Spleen (tissue), 11 donors: Measurements from ENCODE around the gene TMEM132D. TPM values are rescaled to one million over a fixed set of nuclear protein-coding genes. Genes with fewer than 3 reads are reported as not detected.

ENCODE experiments used
- DNase-seq: peaks from one replicate; pipeline ENCODE4 v3.0.0-alpha.2; 2020
- H3K27ac ChIP-seq, 8 donors: fragments of 200-600 bp; sonication (generic) in 7 of 8; 1 replicate in 4 of 8; 2 replicates in 4 of 8; pipeline versions ENCODE4 v1.5.0 to v1.8.0; 2016 to 2021; ENCODE audit warnings: inconsistent platforms in 4 of 8, mild to moderate bottlenecking in 4 of 8, moderate library complexity in 1 of 8
- H3K27me3 ChIP-seq, 7 donors: fragments of 200-600 bp; sonication (generic) in 6 of 7; replicated peaks in 1 of 7; 1 replicate in 4 of 7; 2 replicates in 3 of 7; pipeline versions ENCODE4 v1.5.0 to v1.8.0; 2016 to 2021; ENCODE audit warnings: inconsistent platforms in 3 of 7, mild to moderate bottlenecking in 1 of 7
- H3K36me3 ChIP-seq, 6 donors: fragments of 200-600 bp; sonication (generic) in 5 of 6; 1 replicate in 4 of 6; 2 replicates in 2 of 6; pipeline versions ENCODE4 v1.5.0 to v1.8.0; 2016 to 2021; ENCODE audit warnings: inconsistent platforms in 2 of 6
- H3K4me1 ChIP-seq, 6 donors: fragments of 200-600 bp; sonication (generic) in 5 of 6; 1 replicate in 3 of 6; 2 replicates in 3 of 6; pipeline versions ENCODE4 v1.5.0 to v1.8.0; 2016 to 2021; ENCODE audit warnings: inconsistent platforms in 3 of 6
- H3K4me3 ChIP-seq, 8 donors: fragments of 200-600 bp; sonication (generic) in 7 of 8; 1 replicate in 4 of 8; 2 replicates in 4 of 8; pipeline versions ENCODE4 v1.5.0 to v1.8.0; 2016 to 2021; ENCODE audit warnings: inconsistent platforms in 4 of 8, mild to moderate bottlenecking in 4 of 8, moderate library complexity in 2 of 8
- H3K9me3 ChIP-seq, 8 donors: fragments of 200-600 bp; sonication (generic) in 7 of 8; 1 replicate in 4 of 8; 2 replicates in 4 of 8; pipeline versions ENCODE4 v1.5.0 to v1.8.0; 2016 to 2021; ENCODE audit warnings: inconsistent platforms in 4 of 8
- CTCF ChIP-seq, 11 experiments: fragments of 200-600 bp in 7 of 11; fragments of 450-650 bp in 4 of 11; sonication (generic) in 4 of 11; IDR thresholded peaks in 8 of 11; conservative IDR thresholded peaks in 3 of 11; 1 replicate in 7 of 11; 2 replicates in 4 of 11; pipeline versions ENCODE4 v1.4.0 to v1.8.0; 2016 to 2021; ENCODE audit warnings: antibody characterized with exemption in 11 of 11, inconsistent platforms in 4 of 11, mild to moderate bottlenecking in 1 of 11
- POLR2A ChIP-seq, 3 donors: fragments of 450-650 bp; IDR thresholded peaks; one replicate each; pipeline ENCODE4 v1.5.1; 2017; ENCODE audit warnings: antibody characterized with exemption in 3 of 3, mild to moderate bottlenecking in 1 of 3
- POLR2AphosphoS5 ChIP-seq, 3 donors: sonication (generic); formaldehyde crosslinking; IDR thresholded peaks; one replicate each; pipeline ENCODE4 v1.5.1; 2017; ENCODE audit warnings: antibody characterized with exemption in 3 of 3
- WGBS, 5 donors: extraction: QIAGEN DNeasy Blood & Tissue Kit in 3 of 5; methylation state at CpG; one replicate each; pipeline versions ENCODE4 v1.1.5 to v1.1.7; 2013 to 2018; 5-methylcytosine and 5-hydroxymethylcytosine counted together
- intact Hi-C: fragments of 100-400 bp; cut with DNase I; formaldehyde crosslinking; loops from one replicate; pipeline ENCODE4 v1.15.0; 2023; ENCODE audit warnings: low total_unique reads
- polyA plus RNA-seq, 3 donors: library from polyadenylated mRNA; stranded (reverse); fragments of 200-250 nt; gene quantifications; one replicate each; pipeline ENCODE4 v1.2.1, GENCODE V29; 2013
- total RNA-seq, 7 donors: library from RNA; depleted of rRNA in 3 of 7; stranded (reverse); fragments of >200 nt in 3 of 7; fragmentation: NEBNext Ultra II Directional in 4 of 7; extraction: Animal tissue kit (Norgen Biotek cat#: 25700) in 4 of 7; gene quantifications; one replicate each; pipeline versions ENCODE4 v1.1.0 to v1.2.1, GENCODE V29; 2016 to 2021
- donor health status: healthy with polysubstance abuse.
- donor health status: DM: no; HTN: no; CAD: no; lungs with moderate emphysema.
- donor health status: DM: no; HTN: no; CAD: no.
- donor health status: Bipolar disorder and iron deficiency.
- donor health status: healthy.
- donor health status: DM: no; HTN: no; CAD: no.
- donor health status: DM: yes; HTN: yes; CAD: no.

The TMEM132D gene
- total and polyA plus RNA-seq, 10 donors: 0.03 TPM; not detected in 9

GRCh38 chr12:129179941-129180553, 723.8 kb downstream of the TMEM132D start:
- no peak overlapping the region for H3K4me3 ChIP-seq
- TF ChIP-seq POLR2AphosphoS5 (IDR thresholded peaks at IDR 0.05) (no peak), CTCF (IDR thresholded peaks at IDR 0.05 in 8 of 11, conservative IDR thresholded peaks at IDR 0.05 in 3 of 11) (no peak), POLR2A (IDR thresholded peaks at IDR 0.05) (no peak)
- DNase-seq: no peak
- WGBS, 5 donors: 73 to 87% (median 78%) methylated on average over 7 of the region's 7 CpGs
- no peaks in the 10 kb centered on the region for H3K27me3 ChIP-seq
- peaks cover 0 to 19% (median 0%) of the 10 kb centered on the region in 8 donors for H3K9me3 ChIP-seq
- intact Hi-C loops: no loop called here
- no peaks in the 10 kb centered on the region for H3K36me3 ChIP-seq
- no peaks in the 10 kb centered on the region for H3K4me1 ChIP-seq
- H3K27ac ChIP-seq: no peak overlapping the region

GRCh38 chr12:129169928-129170327, 733.9 kb downstream of the TMEM132D start:
- TF ChIP-seq POLR2A (IDR thresholded peaks at IDR 0.05) (no peak), CTCF (IDR thresholded peaks at IDR 0.05 in 8 of 11, conservative IDR thresholded peaks at IDR 0.05 in 3 of 11) (no peak), POLR2AphosphoS5 (IDR thresholded peaks at IDR 0.05) (no peak)
- Histone ChIP-seq H3K4me1 (no peaks in the 10 kb centered on the region), H3K4me3 (no peak overlapping the region), H3K27ac (no peak overlapping the region), H3K27me3 (no peaks in the 10 kb centered on the region), H3K36me3 (no peaks in the 10 kb centered on the region), H3K9me3 (peaks cover 0 to 12% (median 0%) of the 10 kb centered on the region in 8 donors)
- WGBS, 5 donors: 60 to 82% (median 78%) methylated on average over 3 of the region's 3 CpGs
- intact Hi-C loops: no loop called here
- DNase-seq: no peak

- no peak for TF ChIP-seq POLR2AphosphoS5 (IDR thresholded peaks at IDR 0.05)
- TF ChIP-seq CTCF (IDR thresholded peaks at IDR 0.05 in 8 of 11, conservative IDR thresholded peaks at IDR 0.05 in 3 of 11): no peak
- no peak for TF ChIP-seq POLR2A (IDR thresholded peaks at IDR 0.05)
- WGBS, 5 donors: 57 to 74% (median 62%) methylated on average over 6 of the region's 6 CpGs
- H3K4me1 ChIP-seq: no peaks in the 10 kb centered on the region
- no peak for DNase-seq
- intact Hi-C loops: no loop called here
- H3K27me3 ChIP-seq: peaks cover 0 to 10% (median 0%) of the 10 kb centered on the region in 7 donors
- no peak overlapping the region for H3K4me3 ChIP-seq
- H3K36me3 ChIP-seq: no peaks in the 10 kb centered on the region
- no peak overlapping the region for H3K27ac ChIP-seq
- peaks cover 0 to 38% (median 14%) of the 10 kb centered on the region in 8 donors for H3K9me3 ChIP-seq
Measured at GRCh38 chr12:129163861-129164260, 740.0 kb downstream of the TMEM132D start.

GRCh38 chr12:129163461-129163860, 740.4 kb downstream of the TMEM132D start:
- Histone ChIP-seq H3K27ac (no peak overlapping the region), H3K27me3 (peaks cover 0 to 10% (median 0%) of the 10 kb centered on the region in 7 donors), H3K4me3 (no peak overlapping the region), H3K36me3 (no peaks in the 10 kb centered on the region), H3K9me3 (peaks cover 0 to 34% (median 14%) of the 10 kb centered on the region in 8 donors), H3K4me1 (no peaks in the 10 kb centered on the region)
- WGBS, 5 donors: 43 to 66% (median 51%) methylated on average over 4 of the region's 4 CpGs
- intact Hi-C loops: no loop called here
- DNase-seq: no peak
- TF ChIP-seq CTCF (IDR thresholded peaks at IDR 0.05 in 8 of 11, conservative IDR thresholded peaks at IDR 0.05 in 3 of 11): no peak
- TF ChIP-seq POLR2AphosphoS5 (IDR thresholded peaks at IDR 0.05): no peak
- no peak for TF ChIP-seq POLR2A (IDR thresholded peaks at IDR 0.05)
